BE2C (cell line): ENCODE results near the gene NUP210.

Experiments
- DNase-seq: peaks from one replicate; pipeline ENCODE4 v3.0.0-alpha.2; 2020
- H3K27me3 ChIP-seq: fragments of 250-450 bp; sonication (Bioruptor Pico); 2 replicates; pipeline ENCODE4 v1.5.1; 2020; ENCODE audit warnings: mild to moderate bottlenecking
- H3K36me3 ChIP-seq: fragments of 250-450 bp; sonication (Bioruptor Pico); 2 replicates; pipeline ENCODE4 v1.5.1; 2020; ENCODE audit warnings: mild to moderate bottlenecking
- H3K4me1 ChIP-seq: fragments of 250-450 bp; sonication (Bioruptor Pico); 2 replicates; pipeline ENCODE4 v1.5.1; 2020
- H3K4me3 ChIP-seq: 2 replicates; pipeline ENCODE4 v1.5.1; 2011; ENCODE audit warnings: low read depth, low read length
- H3K9me3 ChIP-seq: fragments of 250-450 bp; sonication (Bioruptor Pico); 2 replicates; pipeline ENCODE4 v1.5.1; 2020
- CTCF ChIP-seq: IDR thresholded peaks from 2 replicates; pipeline ENCODE4 v1.5.1; 2012; ENCODE audit warnings: mild to moderate bottlenecking, low read depth, low read length

Gene NUP210

GRCh38 chr3:13349823-13350222 is 70.3 kb downstream of the NUP210 start:
- H3K9me3 ChIP-seq, result no peaks in the 10 kb centered on the region
- no peak for DNase-seq
- H3K36me3 ChIP-seq, result no peaks in the 10 kb centered on the region; the same call in 1 of the 2 replicates
- no peaks in the 10 kb centered on the region for H3K4me1 ChIP-seq
- no peaks in the 10 kb centered on the region for H3K27me3 ChIP-seq
- H3K4me3 ChIP-seq, result no peak overlapping the region
- TF ChIP-seq CTCF, result no peak

- no peaks in the 10 kb centered on the region; the same call in 1 of the 2 replicates for H3K36me3 ChIP-seq
- H3K27me3 ChIP-seq, result no peaks in the 10 kb centered on the region
- no peak overlapping the region for H3K4me3 ChIP-seq
- TF ChIP-seq CTCF, result no peak
- no peak for DNase-seq
- no peaks in the 10 kb centered on the region for H3K4me1 ChIP-seq
- no peaks in the 10 kb centered on the region for H3K9me3 ChIP-seq
Observed at GRCh38 chr3:13348661-13349396, 71.3 kb downstream of the NUP210 start.

DNA sequence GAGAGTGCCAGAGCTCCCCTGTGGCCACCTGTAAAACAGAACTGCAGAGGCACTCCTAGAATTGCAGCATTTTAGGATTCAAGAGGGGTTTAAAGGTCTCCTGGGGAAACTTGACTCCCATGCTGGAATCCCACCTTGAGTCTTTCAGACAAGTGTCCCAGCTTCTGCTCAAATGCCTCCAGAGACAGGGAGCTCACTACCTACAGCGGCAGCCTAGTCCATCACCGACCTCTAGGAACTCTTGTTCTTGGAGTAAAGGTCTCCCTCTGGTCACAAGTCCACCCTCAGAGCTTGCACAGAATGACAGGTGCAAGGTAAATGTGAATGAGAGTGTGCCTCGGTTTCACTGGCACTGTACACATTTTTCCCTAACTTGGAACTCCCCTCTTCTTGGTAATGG is 72.0 kb downstream of the NUP210 start:
- no peak for TF ChIP-seq CTCF
- H3K36me3 ChIP-seq, result no peaks in the 10 kb centered on the region; the same call in 1 of the 2 replicates
- H3K27me3 ChIP-seq, result no peaks in the 10 kb centered on the region
- no peaks in the 10 kb centered on the region for H3K4me1 ChIP-seq
- H3K4me3 ChIP-seq, result no peak overlapping the region
- H3K9me3 ChIP-seq, result no peaks in the 10 kb centered on the region
- DNase-seq, result no peak

- Histone ChIP-seq H3K9me3 (no peaks in the 10 kb centered on the region), H3K36me3 (no peaks in the 10 kb centered on the region; the same call in 1 of the 2 replicates), H3K4me1 (no peaks in the 10 kb centered on the region), H3K4me3 (no peak overlapping the region), H3K27me3 (no peaks in the 10 kb centered on the region)
- TF ChIP-seq CTCF, result no peak
- DNase-seq, result no peak
Observed at GRCh38 chr3:13347390-13347950, 72.7 kb downstream of the NUP210 start.

GRCh38 chr3:13346481-13347389 is 73.4 kb downstream of the NUP210 start:
- no peaks in the 10 kb centered on the region; the same call in 1 of the 2 replicates for H3K36me3 ChIP-seq
- no peaks in the 10 kb centered on the region for H3K27me3 ChIP-seq
- no peaks in the 10 kb centered on the region for H3K9me3 ChIP-seq
- no peak overlapping the region for H3K4me3 ChIP-seq
- H3K4me1 ChIP-seq, result no peaks in the 10 kb centered on the region
- DNase-seq, result peak; percentile 43
- peak; percentile 31; the same call in 1 of the 2 replicates for TF ChIP-seq CTCF
